Neuron (in vitro differentiated cells): ENCODE measurements around the gene GGT5.

ENCODE experiments used
- H2AFZ ChIP-seq: one replicate; pipeline ENCODE4 v1.6.1; 2013; ENCODE audit warnings: low read depth, mild to moderate bottlenecking, inconsistent platforms, low read length, moderate library complexity
- H3K27me3 ChIP-seq: one replicate; pipeline ENCODE4 v1.6.1; 2013; ENCODE audit warnings: low read length; ENCODE audit not compliant: insufficient read depth
- H3K36me3 ChIP-seq: one replicate; pipeline ENCODE4 v1.6.1; 2013; ENCODE audit warnings: low read length; ENCODE audit not compliant: insufficient read depth
- H3K4me1 ChIP-seq: one replicate; pipeline ENCODE4 v1.6.1; 2013; ENCODE audit warnings: low read length; ENCODE audit not compliant: insufficient read depth
- H3K4me3 ChIP-seq: 2 replicates; pipeline ENCODE4 v1.5.1; 2013; ENCODE audit warnings: mild to moderate bottlenecking, low read length, moderate library complexity
- H3K9me3 ChIP-seq: one replicate; pipeline ENCODE4 v1.6.1; 2013; ENCODE audit warnings: low read length

The GGT5 gene

DNA sequence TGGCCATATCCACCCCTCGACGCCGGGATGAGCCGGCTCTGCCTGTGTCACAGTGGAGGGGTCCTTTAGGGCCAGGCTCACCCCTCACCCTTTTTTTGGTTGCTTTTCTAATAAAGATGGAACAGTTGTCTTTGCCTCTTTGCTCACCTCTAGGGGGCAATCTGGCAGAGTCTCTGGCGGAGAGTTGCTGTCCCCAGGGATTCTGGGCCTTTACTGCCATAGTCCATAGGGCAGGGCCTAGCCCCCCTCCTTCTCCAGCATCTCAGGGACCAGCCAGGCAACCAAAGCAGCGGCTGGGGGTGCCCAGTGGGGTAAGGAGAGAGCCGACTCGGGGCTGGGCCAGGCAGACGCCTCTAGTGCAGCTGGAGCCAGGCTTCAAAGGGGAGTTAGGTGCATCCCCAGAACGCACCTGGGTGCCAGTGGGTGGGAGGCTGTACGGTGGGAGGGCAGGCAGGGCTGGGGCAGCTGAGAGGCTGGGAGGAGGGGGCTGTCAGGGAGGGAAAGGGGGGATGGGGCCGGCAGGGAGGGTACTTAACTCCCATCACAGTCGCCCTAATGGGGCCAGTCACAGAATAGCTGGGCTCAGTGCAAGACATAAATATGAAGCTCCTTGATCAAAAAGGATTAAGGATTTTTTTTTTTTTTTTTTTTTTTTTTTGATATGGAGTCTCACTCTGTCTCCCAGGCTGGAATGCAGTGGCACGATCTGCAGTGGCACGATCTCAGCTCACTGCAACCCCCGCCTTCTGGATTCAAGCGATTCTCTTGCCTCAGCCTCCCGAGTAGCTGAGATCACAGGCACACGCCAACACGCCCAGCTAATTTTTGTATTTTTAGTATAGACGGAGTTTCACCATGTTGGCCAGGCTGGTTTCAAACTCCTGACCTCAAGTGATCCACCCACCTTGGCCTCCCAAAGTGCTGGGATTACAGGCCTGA, 66.1 kb downstream of the GGT5 start:
- H3K36me3 ChIP-seq, result peaks cover 18% of the 10 kb centered on the region
- H3K4me3 ChIP-seq, result no peak overlapping the region
- H3K9me3 ChIP-seq, result no peaks in the 10 kb centered on the region
- H3K4me1 ChIP-seq, result peaks cover 5% of the 10 kb centered on the region
- H3K27me3 ChIP-seq, result no peaks in the 10 kb centered on the region
- H2AFZ ChIP-seq, result no peak overlapping the region

DNA sequence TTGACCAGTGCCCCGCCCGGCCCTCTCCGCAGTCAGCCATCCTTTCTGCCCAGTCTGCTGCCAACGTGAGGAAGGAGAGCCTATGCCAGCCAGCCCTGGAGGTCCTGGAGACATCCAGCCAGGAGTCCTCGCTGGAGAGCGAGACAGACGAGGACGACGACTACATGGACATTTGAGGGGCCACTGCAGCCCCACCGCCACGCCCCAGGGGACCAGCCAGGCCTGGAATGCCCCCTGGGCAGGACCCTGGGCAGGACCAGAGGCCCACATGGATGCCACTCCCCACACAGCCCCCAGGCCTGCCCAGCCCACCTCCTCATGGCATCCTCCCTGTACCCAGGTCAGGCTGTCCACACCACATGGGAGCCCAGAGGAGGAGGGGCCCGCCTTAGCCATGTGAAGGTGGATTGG, 66.9 kb downstream of the GGT5 start:
- H3K4me3 ChIP-seq, result no peak overlapping the region
- no peaks in the 10 kb centered on the region for H3K27me3 ChIP-seq
- H3K36me3 ChIP-seq, result peaks cover 21% of the 10 kb centered on the region
- no peak overlapping the region for H2AFZ ChIP-seq
- H3K4me1 ChIP-seq, result peaks cover 5% of the 10 kb centered on the region
- H3K9me3 ChIP-seq, result no peaks in the 10 kb centered on the region

DNA sequence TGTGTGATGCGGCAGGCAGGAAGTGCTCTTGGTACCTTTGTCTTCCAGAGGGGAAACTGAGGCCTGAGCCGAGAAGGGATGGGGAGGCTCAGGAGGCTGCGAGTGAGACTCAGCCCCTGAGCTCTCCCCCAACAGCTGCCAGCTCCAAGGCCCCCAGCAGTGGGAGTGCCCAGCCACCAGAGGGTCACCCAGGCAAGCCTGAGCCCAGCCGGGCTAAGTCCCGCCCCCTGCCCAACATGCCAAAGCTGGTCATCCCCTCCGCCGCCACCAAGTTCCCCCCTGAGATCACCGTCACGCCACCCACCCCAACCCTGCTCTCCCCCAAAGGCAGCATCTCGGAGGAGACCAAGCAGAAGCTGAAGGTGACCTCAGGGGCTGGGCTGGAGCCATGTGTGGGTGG, 67.4 kb downstream of the GGT5 start:
- no peaks in the 10 kb centered on the region for H3K27me3 ChIP-seq

DNA sequence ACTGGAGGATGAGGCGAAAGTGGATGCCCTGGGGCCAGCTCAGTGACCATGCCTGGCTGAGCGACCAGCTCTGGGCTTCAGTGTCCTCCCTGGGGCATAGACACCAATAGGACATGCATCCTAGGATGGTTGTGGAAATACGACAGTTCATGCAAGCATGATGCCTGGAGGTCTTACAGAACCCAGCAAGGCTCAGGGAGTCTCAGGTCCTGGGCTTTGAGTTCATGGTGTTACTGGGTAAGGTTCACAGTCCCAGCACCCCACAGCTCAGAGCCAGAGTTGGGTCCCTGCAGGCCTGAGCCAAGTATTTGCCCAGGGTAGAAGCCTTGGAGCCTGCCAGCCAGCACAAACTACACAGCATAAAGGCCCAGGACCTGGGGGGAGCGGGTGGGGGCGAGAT, 67.8 kb downstream of the GGT5 start:
- no peak overlapping the region for H2AFZ ChIP-seq
- H3K4me1 ChIP-seq, result peaks cover 5% of the 10 kb centered on the region
- no peaks in the 10 kb centered on the region for H3K9me3 ChIP-seq
- H3K36me3 ChIP-seq, result peaks cover 31% of the 10 kb centered on the region
- H3K27me3 ChIP-seq, result no peaks in the 10 kb centered on the region
- no peak overlapping the region for H3K4me3 ChIP-seq

More for the DNA sequence above, 67.4 kb downstream of the GGT5 start:
- no peaks in the 10 kb centered on the region for H3K9me3 ChIP-seq
- H3K4me1 ChIP-seq, result peaks cover 5% of the 10 kb centered on the region
- H3K36me3 ChIP-seq, result peaks cover 27% of the 10 kb centered on the region
- H3K4me3 ChIP-seq, result no peak overlapping the region
- no peak overlapping the region for H2AFZ ChIP-seq

DNA sequence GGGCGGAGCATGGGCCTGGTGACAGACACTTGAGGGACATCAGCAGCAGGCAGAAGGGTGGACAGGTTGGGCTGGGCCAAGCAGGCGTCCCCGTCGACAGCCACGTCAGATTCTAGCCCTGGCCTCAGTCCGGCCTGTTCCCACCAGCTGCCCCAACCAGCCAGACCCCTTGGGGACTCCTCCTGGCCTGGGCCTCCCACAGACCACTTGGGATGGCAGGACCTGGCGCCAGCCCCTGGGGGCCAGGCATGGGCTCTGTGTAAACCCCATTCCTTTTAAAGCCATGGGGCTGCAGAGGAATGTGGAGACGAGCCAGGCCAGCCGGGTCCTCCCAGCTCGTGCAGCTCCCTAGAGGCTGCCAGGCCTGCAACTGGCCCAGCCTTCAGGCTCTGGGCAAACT, 68.3 kb downstream of the GGT5 start:
- peaks cover 35% of the 10 kb centered on the region for H3K36me3 ChIP-seq
- no peak overlapping the region for H3K4me3 ChIP-seq
- no peaks in the 10 kb centered on the region for H3K9me3 ChIP-seq
- H3K27me3 ChIP-seq, result no peaks in the 10 kb centered on the region
- H2AFZ ChIP-seq, result no peak overlapping the region
- H3K4me1 ChIP-seq, result peaks cover 3% of the 10 kb centered on the region

DNA sequence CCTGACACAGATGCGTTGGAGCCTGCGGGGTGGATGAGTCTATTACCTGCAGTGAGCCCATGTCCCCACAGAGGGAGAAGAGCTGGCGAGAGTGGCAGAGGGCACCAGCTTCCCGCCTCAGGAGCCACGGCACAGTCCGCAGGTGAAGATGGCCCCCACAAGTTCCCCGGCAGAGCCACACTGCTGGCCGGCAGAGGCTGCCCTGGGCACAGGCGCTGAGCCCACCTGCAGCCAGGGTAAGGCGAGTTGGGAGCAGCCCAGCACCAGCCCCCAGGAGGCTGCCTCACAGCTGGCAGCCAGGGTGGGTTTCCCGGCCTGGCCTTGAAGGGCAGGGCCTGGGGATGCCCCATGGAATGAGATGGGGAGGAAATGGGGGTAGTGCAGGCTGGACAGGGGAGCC, 68.8 kb downstream of the GGT5 start:
- no peak overlapping the region for H2AFZ ChIP-seq
- no peak overlapping the region for H3K4me3 ChIP-seq
- H3K9me3 ChIP-seq, result no peaks in the 10 kb centered on the region
- no peaks in the 10 kb centered on the region for H3K27me3 ChIP-seq
- no peaks in the 10 kb centered on the region for H3K4me1 ChIP-seq
- peaks cover 41% of the 10 kb centered on the region for H3K36me3 ChIP-seq

DNA sequence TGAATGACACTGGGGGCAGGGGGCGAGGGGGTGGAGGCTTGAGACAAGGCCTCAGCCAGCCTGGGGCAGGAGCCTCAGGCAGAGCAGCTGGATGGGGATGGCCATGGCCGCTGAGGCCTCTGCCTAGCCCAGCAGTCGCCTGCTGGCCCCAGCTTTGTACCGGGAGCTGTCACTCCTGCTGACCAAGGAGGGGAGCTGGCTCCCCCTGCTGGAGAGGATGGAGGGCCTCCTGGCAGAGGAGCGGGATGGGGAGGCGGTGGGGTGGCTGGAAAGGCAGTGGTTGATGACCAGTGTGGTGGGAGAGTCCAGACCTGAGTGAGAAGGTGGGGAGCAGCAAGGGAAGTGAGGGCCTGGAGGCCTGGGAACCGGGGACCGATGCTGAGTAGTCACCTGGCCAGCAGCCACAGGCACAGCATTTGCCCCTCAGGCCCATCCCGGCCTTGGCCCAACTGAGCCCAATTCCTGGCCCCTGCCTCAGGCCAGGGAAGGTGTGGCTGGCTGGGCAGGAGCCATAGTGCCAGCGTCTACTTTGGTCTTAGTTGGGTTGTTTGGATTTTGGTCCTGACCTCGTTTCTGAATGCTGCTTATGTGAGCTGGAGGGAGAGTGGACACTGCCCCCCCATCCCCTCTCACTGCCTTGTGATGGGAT, 69.6 kb downstream of the GGT5 start:
- H3K4me1 ChIP-seq, result no peaks in the 10 kb centered on the region
- peaks cover 42% of the 10 kb centered on the region for H3K36me3 ChIP-seq
- no peak overlapping the region for H2AFZ ChIP-seq
- no peaks in the 10 kb centered on the region for H3K27me3 ChIP-seq
- no peaks in the 10 kb centered on the region for H3K9me3 ChIP-seq
- H3K4me3 ChIP-seq, result no peak overlapping the region

DNA sequence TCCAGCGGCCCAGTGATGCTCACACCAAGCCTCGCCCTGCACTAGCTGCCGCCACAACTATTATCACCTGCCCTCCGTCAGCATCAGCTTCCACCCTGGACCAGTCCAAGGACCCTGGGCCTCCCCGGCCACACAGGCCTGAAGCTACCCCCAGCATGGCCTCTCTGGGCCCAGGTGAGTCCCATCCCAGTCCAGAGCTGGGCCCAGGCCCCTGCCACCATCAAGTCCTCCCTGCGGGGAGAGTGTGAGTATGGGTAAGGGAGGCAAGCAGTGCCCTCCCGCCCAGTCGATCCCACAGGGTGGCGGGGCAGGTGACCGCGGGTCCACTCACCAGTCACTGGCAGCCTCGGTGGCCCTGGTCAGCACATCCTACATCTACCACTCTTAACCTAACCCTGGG, 73.1 kb downstream of the GGT5 start:
- Histone ChIP-seq H3K27me3 (no peaks in the 10 kb centered on the region), H3K4me1 (no peaks in the 10 kb centered on the region), H2AFZ (no peak overlapping the region), H3K4me3 (no peak overlapping the region), H3K36me3 (peaks cover 55% of the 10 kb centered on the region), H3K9me3 (no peaks in the 10 kb centered on the region)

DNA sequence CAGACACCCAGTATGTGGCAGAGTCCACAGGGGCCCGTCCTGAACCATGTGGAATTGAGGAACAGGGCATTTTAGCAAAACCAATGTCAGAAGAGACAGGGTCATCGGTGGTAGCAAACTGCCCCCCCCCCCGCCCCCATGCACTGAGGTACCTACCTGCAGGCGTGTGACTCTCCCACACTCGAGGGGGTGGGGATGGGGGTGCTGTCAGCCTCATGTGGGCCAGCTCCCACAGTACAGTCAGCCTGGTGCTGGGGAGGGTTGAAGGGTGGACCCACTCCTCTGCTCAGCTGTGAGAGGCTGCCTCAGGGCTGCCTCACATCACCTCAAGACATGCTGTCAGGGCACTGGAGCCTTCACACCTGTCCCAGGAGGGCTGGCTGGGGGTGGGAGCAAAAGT, 74.2 kb downstream of the GGT5 start:
- no peaks in the 10 kb centered on the region for H3K27me3 ChIP-seq
- H2AFZ ChIP-seq, result no peak overlapping the region
- H3K36me3 ChIP-seq, result peaks cover 54% of the 10 kb centered on the region
- H3K4me1 ChIP-seq, result no peaks in the 10 kb centered on the region
- no peak overlapping the region for H3K4me3 ChIP-seq
- H3K9me3 ChIP-seq, result no peaks in the 10 kb centered on the region

DNA sequence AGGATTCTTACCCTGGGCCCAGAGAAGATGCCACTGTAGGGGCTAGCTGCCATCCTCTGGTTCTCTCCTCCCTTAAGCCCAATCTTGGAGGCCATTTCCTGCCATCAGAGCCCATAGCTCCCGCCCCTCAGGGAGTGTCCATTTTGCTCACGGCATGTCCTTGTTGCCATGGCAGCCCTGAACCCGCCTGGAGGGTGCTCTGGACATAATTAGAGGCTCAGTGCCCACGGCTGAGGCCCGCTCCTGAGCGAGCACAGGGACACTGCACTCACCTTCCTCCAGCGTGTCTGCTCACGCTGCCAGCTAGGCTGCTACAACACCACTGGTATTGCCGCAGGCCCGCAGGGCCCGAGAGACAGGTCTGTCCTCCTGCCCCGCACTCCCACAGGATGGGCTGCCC, 74.7 kb downstream of the GGT5 start:
- Histone ChIP-seq H3K9me3 (no peaks in the 10 kb centered on the region), H3K4me1 (no peaks in the 10 kb centered on the region), H2AFZ (no peak overlapping the region), H3K27me3 (no peaks in the 10 kb centered on the region), H3K36me3 (peaks cover 59% of the 10 kb centered on the region), H3K4me3 (no peak overlapping the region)
